ENCODE data around the gene RHBDF2.
"Not testable (repeated sequence)": the region's sequence is repeated elsewhere in the genome, so short reads cannot be mapped to it uniquely, and the experiment has no call there.

RHBDF2 gene

DNA sequence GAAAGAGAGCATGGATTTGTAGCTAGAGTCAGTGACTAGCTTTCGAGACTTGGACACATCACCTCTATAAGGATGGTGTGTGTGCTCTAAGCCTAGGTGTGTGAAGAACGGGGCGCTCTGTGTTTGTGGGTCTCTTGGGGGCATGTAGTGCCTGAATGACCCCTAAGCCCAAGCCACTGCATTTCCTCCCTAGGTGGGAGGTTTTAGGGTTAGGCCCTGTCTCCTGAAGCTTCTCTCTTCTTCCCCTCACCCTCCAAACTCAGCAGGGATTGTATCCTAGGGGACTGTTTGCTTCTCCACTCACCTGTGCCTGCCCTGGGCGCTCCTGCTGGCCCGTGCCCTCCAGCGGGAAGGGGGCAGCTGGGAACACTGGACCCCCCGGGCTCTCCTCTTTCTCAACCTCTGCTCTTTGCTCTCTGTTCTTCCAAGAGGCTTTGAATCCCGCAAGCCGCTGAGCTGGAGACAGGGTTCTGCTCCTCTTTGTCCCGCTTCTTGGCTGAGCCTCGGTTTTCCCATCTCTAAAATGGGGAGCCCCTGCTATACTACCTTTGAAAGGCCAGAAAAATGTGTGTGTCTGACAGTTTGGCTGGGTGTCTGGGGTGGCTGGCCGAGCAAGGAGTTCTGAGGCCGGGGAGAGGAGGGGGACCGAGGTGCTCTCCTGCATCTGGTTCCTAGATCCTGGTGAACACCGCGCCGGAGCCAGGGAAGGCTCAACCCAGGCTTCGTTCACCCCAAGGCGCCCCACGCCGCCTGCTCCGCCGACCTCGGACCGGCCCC, 35.5 kb upstream of the RHBDF2 start:
- Histone ChIP-seq H2BK120ac (ENCODE audit: insufficient read depth, low read length, poor library complexity) (no peak overlapping the region), H4K12ac (ENCODE audit: low read depth, low read length) (no peak overlapping the region), H2BK12ac (ENCODE audit: low read length) (no peak overlapping the region), H3K27ac (ENCODE audit: low read depth, low read length) (no peak overlapping the region), H3K4me3 (ENCODE audit: low read depth, low read length) (no peak overlapping the region), H3K79me2 (ENCODE audit: control insufficient read depth, insufficient read depth, low read length, poor library complexity) (peaks cover 2% of the 10 kb centered on the region), H3K79me1 (ENCODE audit: low read length) (peaks cover 3% of the 10 kb centered on the region), H3K9me3 (ENCODE audit: insufficient read depth, low read depth, low read length) (peaks cover 2% of the 10 kb centered on the region), H3K4me1 (ENCODE audit: control insufficient read depth in 1 of 2, insufficient read depth in 2 of 2, low read length in 2 of 2) (peaks cover 19 to 26% of the 10 kb centered on the region in 2 experiments), H3K27me3 (ENCODE audit: insufficient read depth, low read length) (peaks cover 33% of the 10 kb centered on the region), H4K91ac (ENCODE audit: low read depth, low read length) (no peak overlapping the region), H2AK5ac (ENCODE audit: low read length) (peak overlapping the region; percentile 39), H3K23ac (ENCODE audit: low read length) (no peak overlapping the region), H2BK5ac (ENCODE audit: low read depth, low read length, poor library complexity) (no peak overlapping the region), H3K4ac (ENCODE audit: low read depth, low read length) (no peak overlapping the region), H3K36me3 (ENCODE audit: control insufficient read depth in 1 of 2, insufficient read depth in 2 of 2, low read length in 2 of 2) (no peaks in the 10 kb centered on the region), H4K8ac (ENCODE audit: low read depth, low read length) (no peak overlapping the region), H3K4me2 (ENCODE audit: low read length) (no peak overlapping the region), H3K14ac (ENCODE audit: low read length) (no peak overlapping the region), H3K9ac (ENCODE audit: low read length) (no peak overlapping the region), H3K18ac (ENCODE audit: low read length) (no peak overlapping the region), H2AFZ (ENCODE audit: insufficient read depth, low read length, poor library complexity) (no peak overlapping the region)
- WGBS (ENCODE audit: extremely low coverage, insufficient coverage, insufficient read length): no CpG with 5 or more reads among the region's 25 CpGs
- no peak for DNase-seq

DNA sequence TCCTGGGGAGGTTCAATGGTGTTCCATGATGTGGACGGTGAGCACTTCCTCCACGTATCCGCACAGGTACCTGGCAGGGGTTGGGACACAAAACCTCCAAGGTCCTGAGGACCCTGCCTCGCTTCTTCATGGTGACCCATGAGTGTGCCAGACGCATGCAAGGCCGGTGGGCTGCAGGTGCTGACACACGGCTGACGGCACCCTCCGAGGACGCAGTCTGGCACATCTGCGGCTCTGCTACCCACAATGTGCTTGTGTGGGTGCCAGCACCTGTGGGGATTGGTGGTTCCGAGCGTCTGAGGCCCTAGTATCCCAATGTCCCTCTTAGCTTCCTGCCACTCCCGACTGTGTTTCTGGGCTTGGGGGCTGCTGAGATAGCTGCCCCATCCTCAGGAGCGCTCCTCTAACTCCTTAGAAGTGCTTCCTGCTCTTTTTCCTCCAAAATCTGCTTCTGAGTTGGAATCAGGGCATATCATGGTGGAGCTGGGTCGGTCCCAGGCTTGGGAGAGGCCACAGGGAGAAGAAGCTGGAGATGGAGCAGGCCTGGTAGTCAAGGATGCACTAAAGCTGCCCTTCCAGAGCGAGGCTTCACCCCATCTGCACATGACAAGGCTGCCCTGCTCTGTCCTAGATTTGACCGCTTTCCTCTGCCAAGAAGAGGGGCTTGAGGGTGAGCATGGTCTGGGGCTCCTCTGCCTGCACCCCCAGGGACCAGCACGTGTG, 34.7 kb upstream of the RHBDF2 start:
- Histone ChIP-seq H2BK12ac (ENCODE audit: low read length) (no peak overlapping the region), H3K4ac (ENCODE audit: low read depth, low read length) (no peak overlapping the region), H4K8ac (ENCODE audit: low read depth, low read length) (no peak overlapping the region), H3K18ac (ENCODE audit: low read length) (no peak overlapping the region), H3K4me3 (ENCODE audit: low read depth, low read length) (no peak overlapping the region), H3K4me1 (ENCODE audit: control insufficient read depth in 1 of 2, insufficient read depth in 2 of 2, low read length in 2 of 2) (peaks cover 23 to 30% of the 10 kb centered on the region in 2 experiments), H4K12ac (ENCODE audit: low read depth, low read length) (no peak overlapping the region), H2BK5ac (ENCODE audit: low read depth, low read length, poor library complexity) (no peak overlapping the region), H2AFZ (ENCODE audit: insufficient read depth, low read length, poor library complexity) (no peak overlapping the region), H3K79me1 (ENCODE audit: low read length) (peaks cover 8% of the 10 kb centered on the region), H3K9ac (ENCODE audit: low read length) (no peak overlapping the region), H3K27me3 (ENCODE audit: insufficient read depth, low read length) (peaks cover 33% of the 10 kb centered on the region), H3K23ac (ENCODE audit: low read length) (no peak overlapping the region), H3K14ac (ENCODE audit: low read length) (no peak overlapping the region), H3K36me3 (ENCODE audit: control insufficient read depth in 1 of 2, insufficient read depth in 2 of 2, low read length in 2 of 2) (no peaks in the 10 kb centered on the region), H3K9me3 (ENCODE audit: insufficient read depth, low read depth, low read length) (peaks cover 2% of the 10 kb centered on the region), H3K27ac (ENCODE audit: low read depth, low read length) (no peak overlapping the region), H2AK5ac (ENCODE audit: low read length) (no peak overlapping the region), H3K79me2 (ENCODE audit: control insufficient read depth, insufficient read depth, low read length, poor library complexity) (peaks cover 2% of the 10 kb centered on the region), H4K91ac (ENCODE audit: low read depth, low read length) (no peak overlapping the region), H3K4me2 (ENCODE audit: low read length) (no peak overlapping the region), H2BK120ac (ENCODE audit: insufficient read depth, low read length, poor library complexity) (no peak overlapping the region)
- no CpG with 5 or more reads among the region's 19 CpGs for WGBS (ENCODE audit: extremely low coverage, insufficient coverage, insufficient read length)
- DNase-seq: no peak

DNA sequence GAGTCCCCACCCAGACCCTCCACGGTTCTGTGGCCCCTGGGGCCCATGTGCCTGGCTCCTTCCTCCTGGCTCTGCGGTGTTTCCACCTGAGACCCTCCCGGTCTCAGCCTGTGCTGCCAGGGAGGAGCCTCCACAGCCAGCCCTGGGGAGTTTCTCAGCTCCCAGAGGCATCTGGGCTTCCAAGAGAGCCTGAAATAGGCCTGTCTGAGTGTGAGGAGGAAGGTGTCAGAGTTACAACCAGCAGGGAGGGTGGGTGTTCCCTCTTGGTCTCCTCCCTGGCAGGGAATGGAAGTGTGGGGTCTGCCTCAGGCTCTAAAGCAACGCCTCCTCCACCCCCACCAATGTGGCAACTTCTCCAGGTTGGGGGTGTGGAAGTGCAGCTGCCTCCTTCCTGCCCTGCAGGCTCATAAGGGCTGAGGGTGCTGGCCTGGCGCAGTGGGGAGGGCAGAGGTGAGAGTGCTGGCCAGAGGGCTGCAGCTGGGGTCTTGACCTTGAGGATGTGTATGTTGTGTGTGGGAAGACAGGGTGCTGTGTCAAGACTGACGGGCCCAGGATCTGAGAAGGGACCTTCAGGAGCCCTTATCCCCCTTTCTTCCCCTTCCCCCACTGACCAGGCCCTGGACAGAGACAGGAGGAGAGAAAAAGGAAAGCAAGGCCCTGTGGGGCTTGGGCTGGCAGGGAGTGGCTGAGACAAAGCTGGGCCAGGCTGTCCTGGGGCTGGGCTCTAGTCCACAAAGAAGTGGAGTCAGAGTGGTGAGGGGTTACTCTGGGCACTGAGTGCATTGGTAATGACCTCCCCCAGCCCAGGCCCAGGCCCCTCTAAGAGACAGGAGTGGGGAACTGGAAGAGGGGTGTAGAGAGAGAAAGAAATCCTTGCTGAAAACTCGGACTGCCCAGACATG, 33.9 kb upstream of the RHBDF2 start:
- Histone ChIP-seq H2AFZ (ENCODE audit: insufficient read depth, low read length, poor library complexity) (no peak overlapping the region), H3K9me3 (ENCODE audit: insufficient read depth, low read depth, low read length) (peaks cover 2% of the 10 kb centered on the region)
- no CpG with 5 or more reads among the region's 7 CpGs for WGBS (ENCODE audit: extremely low coverage, insufficient coverage, insufficient read length)

DNA sequence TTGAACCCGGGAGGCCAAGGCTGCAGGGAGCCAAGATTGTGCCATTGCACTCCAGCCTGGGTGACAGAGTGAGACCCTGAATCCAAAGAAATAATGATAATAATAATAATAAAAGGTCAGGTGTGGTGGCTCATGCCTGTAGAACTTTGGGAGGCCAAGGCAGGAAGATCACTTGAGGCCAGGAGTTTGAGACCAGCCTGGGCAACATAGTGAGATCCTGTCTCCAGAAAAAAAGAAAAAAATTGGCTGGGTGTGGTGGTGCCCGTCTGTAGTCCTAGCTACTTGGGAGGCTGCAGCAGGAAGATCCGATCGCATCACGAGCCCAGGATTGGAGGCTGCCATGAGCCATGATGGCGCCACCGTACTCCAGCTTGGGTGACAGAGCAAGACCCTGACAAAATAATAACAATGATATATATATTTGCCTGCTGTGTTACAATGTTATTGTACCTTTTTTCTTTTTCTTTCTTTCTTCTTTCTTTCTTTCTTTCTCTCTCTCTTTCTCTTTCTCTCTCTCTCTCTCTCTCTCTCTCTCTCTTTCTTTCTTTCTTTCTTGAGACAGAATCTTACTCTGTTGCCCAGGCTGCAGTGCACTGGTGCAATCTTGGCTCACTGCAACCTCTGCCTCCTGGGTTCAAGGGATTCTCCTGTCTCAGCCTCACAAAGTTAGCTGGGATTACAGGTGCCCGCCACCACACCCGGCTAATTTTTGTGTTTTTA, 32.6 kb upstream of the RHBDF2 start:
- H2BK12ac ChIP-seq (ENCODE audit: low read length); H3K9ac ChIP-seq (ENCODE audit: low read length); H4K91ac ChIP-seq (ENCODE audit: low read depth, low read length); H4K12ac ChIP-seq (ENCODE audit: low read depth, low read length); H3K9me3 ChIP-seq (ENCODE audit: insufficient read depth, low read depth, low read length); H3K23ac ChIP-seq (ENCODE audit: low read length); H3K4me2 ChIP-seq (ENCODE audit: low read length); H3K4me3 ChIP-seq (ENCODE audit: low read depth, low read length); H2BK5ac ChIP-seq (ENCODE audit: low read depth, low read length, poor library complexity); DNase-seq; H3K27ac ChIP-seq (ENCODE audit: low read depth, low read length); H3K36me3 ChIP-seq (ENCODE audit: control insufficient read depth in 1 of 2, insufficient read depth in 2 of 2, low read length in 2 of 2); H4K8ac ChIP-seq (ENCODE audit: low read depth, low read length); H3K14ac ChIP-seq (ENCODE audit: low read length); H3K79me2 ChIP-seq (ENCODE audit: control insufficient read depth, insufficient read depth, low read length, poor library complexity); H2AFZ ChIP-seq (ENCODE audit: insufficient read depth, low read length, poor library complexity); H2AK5ac ChIP-seq (ENCODE audit: low read length); H2BK120ac ChIP-seq (ENCODE audit: insufficient read depth, low read length, poor library complexity); H3K18ac ChIP-seq (ENCODE audit: low read length); H3K4ac ChIP-seq (ENCODE audit: low read depth, low read length): not testable (repeated sequence)
- peaks cover 38 to 44% of the 10 kb centered on the region in 2 experiments for H3K4me1 ChIP-seq (ENCODE audit: control insufficient read depth in 1 of 2, insufficient read depth in 2 of 2, low read length in 2 of 2)
- H3K27me3 ChIP-seq (ENCODE audit: insufficient read depth, low read length): peaks cover 26% of the 10 kb centered on the region
- WGBS (ENCODE audit: extremely low coverage, insufficient coverage, insufficient read length): no CpG with 5 or more reads among the region's 9 CpGs
- H3K79me1 ChIP-seq (ENCODE audit: low read length): peaks cover 23% of the 10 kb centered on the region

More for the DNA sequence above, 33.9 kb upstream of the RHBDF2 start:
- no peak overlapping the region for H3K27ac ChIP-seq (ENCODE audit: low read depth, low read length)
- H2AK5ac ChIP-seq (ENCODE audit: low read length): no peak overlapping the region
- no peak overlapping the region for H3K23ac ChIP-seq (ENCODE audit: low read length)
- peaks cover 14% of the 10 kb centered on the region for H3K79me1 ChIP-seq (ENCODE audit: low read length)
- DNase-seq: peak; percentile 80
- H3K4me1 ChIP-seq (ENCODE audit: control insufficient read depth in 1 of 2, insufficient read depth in 2 of 2, low read length in 2 of 2): peaks cover 27 to 32% of the 10 kb centered on the region in 2 experiments
- H3K27me3 ChIP-seq (ENCODE audit: insufficient read depth, low read length): peaks cover 33% of the 10 kb centered on the region
- no peak overlapping the region for H3K14ac ChIP-seq (ENCODE audit: low read length)
- no peak overlapping the region for H4K12ac ChIP-seq (ENCODE audit: low read depth, low read length)
- peaks cover 2% of the 10 kb centered on the region for H3K79me2 ChIP-seq (ENCODE audit: control insufficient read depth, insufficient read depth, low read length, poor library complexity)
- H3K4me2 ChIP-seq (ENCODE audit: low read length): no peak overlapping the region
- H4K8ac ChIP-seq (ENCODE audit: low read depth, low read length): no peak overlapping the region
- no peak overlapping the region for H3K9ac ChIP-seq (ENCODE audit: low read length)
- H4K91ac ChIP-seq (ENCODE audit: low read depth, low read length): no peak overlapping the region
- no peak overlapping the region for H2BK5ac ChIP-seq (ENCODE audit: low read depth, low read length, poor library complexity)
- no peak overlapping the region for H3K4me3 ChIP-seq (ENCODE audit: low read depth, low read length)
- no peak overlapping the region for H2BK120ac ChIP-seq (ENCODE audit: insufficient read depth, low read length, poor library complexity)
- no peak overlapping the region for H3K18ac ChIP-seq (ENCODE audit: low read length)
- H2BK12ac ChIP-seq (ENCODE audit: low read length): no peak overlapping the region
- H3K36me3 ChIP-seq (ENCODE audit: control insufficient read depth in 1 of 2, insufficient read depth in 2 of 2, low read length in 2 of 2): no peaks in the 10 kb centered on the region
- no peak overlapping the region for H3K4ac ChIP-seq (ENCODE audit: low read depth, low read length)

All from trophoblast cell (in vitro differentiated cells and primary cell).